Endodermal cell (in vitro differentiated cells): ENCODE results near the gene SFSWAP. TPM values are rescaled to one million over a fixed set of nuclear protein-coding genes. Genes with fewer than 3 reads are reported as not detected.

Experiments
- DNase-seq: peaks from one replicate; pipeline ENCODE4 v3.0.0-alpha.2; 2017
- H3K27ac ChIP-seq: 2 replicates; pipeline ENCODE4 v1.5.1; 2013; ENCODE audit warnings: mild to moderate bottlenecking, low read depth, low read length, moderate library complexity
- H3K27me3 ChIP-seq: 2 replicates; pipeline ENCODE4 v1.6.1; 2013; ENCODE audit warnings: mild to moderate bottlenecking, low read length, moderate library complexity; ENCODE audit not compliant: insufficient read depth, control insufficient read depth, poor library complexity, severe bottlenecking
- H3K36me3 ChIP-seq: 2 replicates; pipeline ENCODE4 v1.7.0; 2013; ENCODE audit warnings: mild to moderate bottlenecking, low read length, moderate library complexity; ENCODE audit not compliant: control insufficient read depth, insufficient read depth
- H3K4me1 ChIP-seq: one replicate; pipeline ENCODE4 v1.7.0; 2013; ENCODE audit warnings: low read length; ENCODE audit not compliant: control insufficient read depth, insufficient read depth
- H3K4me3 ChIP-seq: 2 replicates; pipeline ENCODE4 v1.5.1; 2013; ENCODE audit warnings: mild to moderate bottlenecking, low read length, moderate library complexity
- H3K9ac ChIP-seq: 2 replicates; pipeline ENCODE4 v1.6.1; 2013; ENCODE audit warnings: mild to moderate bottlenecking, low read length, moderate library complexity; ENCODE audit not compliant: poor library complexity, severe bottlenecking; ENCODE audit errors: extremely low read depth
- H3K9me3 ChIP-seq: 2 replicates; pipeline ENCODE4 v1.6.1; 2013; ENCODE audit warnings: mild to moderate bottlenecking, low read length, moderate library complexity; ENCODE audit not compliant: control insufficient read depth
- H3K27ac Mint-ChIP-seq: 2 replicates; pipeline ENCODE4 v1.8.0; 2020; ENCODE audit warnings: mixed read lengths
- H3K27me3 Mint-ChIP-seq: 2 replicates; pipeline ENCODE4 v1.8.0; 2021; ENCODE audit warnings: mild to moderate bottlenecking, mixed read lengths; ENCODE audit not compliant: insufficient read depth
- H3K36me3 Mint-ChIP-seq: 2 replicates; pipeline ENCODE4 v1.8.0; 2020; ENCODE audit warnings: low read depth, mixed read lengths
- H3K4me1 Mint-ChIP-seq: 2 replicates; pipeline ENCODE4 v1.8.0; 2020; ENCODE audit warnings: mixed read lengths
- H3K4me3 Mint-ChIP-seq: 2 replicates; pipeline ENCODE4 v1.8.0; 2020; ENCODE audit warnings: mild to moderate bottlenecking, moderate library complexity, mixed read lengths
- H3K9me3 Mint-ChIP-seq: 2 replicates; pipeline ENCODE4 v1.8.0; 2020; ENCODE audit warnings: mild to moderate bottlenecking, mixed read lengths
- WGBS, 2 experiments: methylation state at CpG; one replicate each; pipeline versions ENCODE4 v1.1.5 to v1.1.7; 2013; ENCODE audit warnings: missing lambda C conversion rate in 2 of 2, mixed read lengths in 1 of 2; ENCODE audit not compliant: insufficient coverage in 1 of 2, insufficient read length in 1 of 2; 5-methylcytosine and 5-hydroxymethylcytosine counted together
- total RNA-seq, 2 donors: library from RNA; stranded (reverse); fragmentation: NEBNext Ultra II Directional in 1 of 2; extraction: Animal tissue kit (Norgen Biotek cat#: 25700) in 1 of 2; gene quantifications; 2 replicates in 1 of 2; 3 replicates in 1 of 2; pipeline ENCODE4 v1.2.1, GENCODE V29; 2021
- TF ChIP-seq, protein P1 (sequence below): fragments of 200-600 bp; sonication (generic); conservative IDR thresholded peaks from 2 replicates; pipeline ENCODE4 v1.5.0; 2021; ENCODE audit warnings: antibody characterized with exemption, mild to moderate bottlenecking

Gene SFSWAP
- total RNA-seq, 2 donors from 2014 or later, result 50.0 to 52.3 TPM

DNA sequence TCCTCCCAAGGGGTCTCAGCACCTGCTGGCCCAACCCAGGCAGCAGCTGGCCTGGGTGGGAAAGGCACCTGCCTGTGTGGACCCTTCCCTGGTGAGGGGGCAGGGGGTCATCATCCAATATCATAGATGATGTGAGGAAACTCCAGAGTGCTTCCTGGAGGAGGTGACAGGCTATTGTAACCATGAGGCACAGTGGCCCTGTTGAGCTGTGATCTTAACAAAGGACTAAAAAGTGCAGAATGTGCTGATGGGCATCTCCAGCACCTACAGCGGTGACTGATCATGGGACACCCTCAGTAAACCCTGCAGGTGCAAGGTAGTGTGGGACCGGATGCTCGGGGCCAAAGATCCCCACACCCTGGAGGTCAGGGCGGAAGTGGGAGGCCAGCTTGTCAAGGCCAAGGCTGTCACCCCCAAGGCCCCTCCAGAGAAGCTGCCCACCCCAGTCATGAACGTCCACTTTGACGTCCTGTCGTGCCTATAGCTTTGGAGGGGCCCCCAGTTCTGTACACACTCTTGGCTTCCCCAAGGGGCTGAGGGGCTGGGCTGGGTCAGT, 124.8 kb downstream of the SFSWAP start:
- H3K27ac Mint-ChIP-seq, result no peak overlapping the region
- WGBS, 2 experiments, result 85 to 89% methylated on average over 7 of the region's 7 CpGs

DNA sequence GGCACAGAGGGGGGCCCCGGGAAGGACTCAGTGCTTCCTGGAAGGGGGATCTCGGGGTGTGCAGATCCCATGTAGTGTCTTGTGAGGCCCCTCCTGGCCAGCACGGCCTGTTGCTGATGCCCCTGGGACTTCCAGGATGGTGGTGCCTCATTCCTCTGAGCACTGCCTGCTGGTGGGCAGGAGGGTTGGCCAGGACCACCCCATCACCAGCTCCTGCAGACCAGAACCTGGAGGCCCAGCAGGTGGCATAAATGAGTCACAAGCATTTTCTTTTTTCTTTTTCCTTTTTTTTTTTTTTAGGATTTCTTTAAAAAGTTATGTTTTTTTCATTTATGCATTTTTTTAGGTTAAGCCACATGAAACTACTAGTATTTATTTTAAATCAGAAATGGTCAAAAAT, 125.3 kb downstream of the SFSWAP start:
- 80 to 91% methylated on average over 1 to 3 of the region's 3 CpGs for WGBS, 2 experiments
- no peaks in the 10 kb centered on the region for H3K9me3 Mint-ChIP-seq
- H3K27me3 Mint-ChIP-seq, result peaks cover 6% of the 10 kb centered on the region
- H3K4me1 Mint-ChIP-seq, result no peaks in the 10 kb centered on the region
- H3K27me3 ChIP-seq, result peaks cover 3% of the 10 kb centered on the region
- no peak overlapping the region for H3K27ac Mint-ChIP-seq
- H3K4me3 Mint-ChIP-seq, result no peak overlapping the region
- no peak overlapping the region for H3K4me3 ChIP-seq
- H3K36me3 ChIP-seq, result no peaks in the 10 kb centered on the region
- H3K27ac ChIP-seq, result no peak overlapping the region
- H3K9ac ChIP-seq, result no peak overlapping the region
- no peaks in the 10 kb centered on the region for H3K36me3 Mint-ChIP-seq
- no peaks in the 10 kb centered on the region for H3K4me1 ChIP-seq
- DNase-seq, result no peak
- no peaks in the 10 kb centered on the region for H3K9me3 ChIP-seq
- TF ChIP-seq, protein P1, sequence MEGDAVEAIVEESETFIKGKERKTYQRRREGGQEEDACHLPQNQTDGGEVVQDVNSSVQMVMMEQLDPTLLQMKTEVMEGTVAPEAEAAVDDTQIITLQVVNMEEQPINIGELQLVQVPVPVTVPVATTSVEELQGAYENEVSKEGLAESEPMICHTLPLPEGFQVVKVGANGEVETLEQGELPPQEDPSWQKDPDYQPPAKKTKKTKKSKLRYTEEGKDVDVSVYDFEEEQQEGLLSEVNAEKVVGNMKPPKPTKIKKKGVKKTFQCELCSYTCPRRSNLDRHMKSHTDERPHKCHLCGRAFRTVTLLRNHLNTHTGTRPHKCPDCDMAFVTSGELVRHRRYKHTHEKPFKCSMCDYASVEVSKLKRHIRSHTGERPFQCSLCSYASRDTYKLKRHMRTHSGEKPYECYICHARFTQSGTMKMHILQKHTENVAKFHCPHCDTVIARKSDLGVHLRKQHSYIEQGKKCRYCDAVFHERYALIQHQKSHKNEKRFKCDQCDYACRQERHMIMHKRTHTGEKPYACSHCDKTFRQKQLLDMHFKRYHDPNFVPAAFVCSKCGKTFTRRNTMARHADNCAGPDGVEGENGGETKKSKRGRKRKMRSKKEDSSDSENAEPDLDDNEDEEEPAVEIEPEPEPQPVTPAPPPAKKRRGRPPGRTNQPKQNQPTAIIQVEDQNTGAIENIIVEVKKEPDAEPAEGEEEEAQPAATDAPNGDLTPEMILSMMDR, result peak; percentile 57

More for the DNA sequence above, 124.8 kb downstream of the SFSWAP start:
- no peak overlapping the region for H3K27ac ChIP-seq
- TF ChIP-seq, protein P1, result no peak
- no peaks in the 10 kb centered on the region for H3K9me3 ChIP-seq
- no peak overlapping the region for H3K9ac ChIP-seq
- no peak for DNase-seq
- no peaks in the 10 kb centered on the region for H3K4me1 Mint-ChIP-seq
- peaks cover 8% of the 10 kb centered on the region for H3K27me3 ChIP-seq
- H3K36me3 Mint-ChIP-seq, result no peaks in the 10 kb centered on the region
- no peak overlapping the region for H3K4me3 ChIP-seq
- H3K9me3 Mint-ChIP-seq, result no peaks in the 10 kb centered on the region
- H3K4me1 ChIP-seq, result no peaks in the 10 kb centered on the region
- no peak overlapping the region for H3K4me3 Mint-ChIP-seq
- H3K36me3 ChIP-seq, result no peaks in the 10 kb centered on the region
- peaks cover 11% of the 10 kb centered on the region for H3K27me3 Mint-ChIP-seq

DNA sequence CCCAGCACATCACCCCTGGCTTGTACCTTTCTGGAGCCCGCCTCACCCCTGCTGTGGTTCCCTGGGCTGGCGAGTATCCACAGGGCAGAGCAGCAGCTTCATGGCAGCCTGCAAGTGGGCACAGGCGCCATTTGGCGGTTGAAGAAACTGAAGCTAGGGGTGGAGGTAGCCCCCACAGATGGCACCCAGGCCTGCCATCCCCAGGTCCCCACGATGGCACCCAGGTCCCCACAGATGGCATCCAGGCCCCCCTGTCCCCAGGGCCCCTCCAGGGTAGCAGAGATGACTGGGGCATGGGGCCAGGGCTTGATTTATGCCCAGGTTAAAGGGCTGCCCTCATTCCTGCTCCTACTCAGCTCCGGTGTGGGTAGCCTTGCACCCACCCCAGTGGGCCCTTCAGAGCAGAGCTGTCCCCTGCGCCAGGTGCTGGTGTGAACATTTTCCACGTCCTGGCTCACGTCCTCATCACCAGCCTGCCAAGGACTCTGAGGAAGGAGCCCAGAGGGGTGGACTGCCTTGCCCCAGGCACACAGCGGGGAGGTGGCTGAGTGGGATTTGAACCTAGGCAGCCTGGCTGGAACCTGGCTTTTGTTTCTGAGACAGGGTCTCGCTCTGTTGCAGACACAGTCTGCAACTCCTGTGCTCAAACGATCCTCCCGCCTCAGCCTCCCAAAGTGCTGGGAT, 126.0 kb downstream of the SFSWAP start:
- Mint-ChIP-seq H3K4me1 (no peaks in the 10 kb centered on the region), H3K9me3 (no peaks in the 10 kb centered on the region), H3K27me3 (peaks cover 2% of the 10 kb centered on the region), H3K27ac (no peak overlapping the region), H3K36me3 (no peaks in the 10 kb centered on the region), H3K4me3 (no peak overlapping the region)
- DNase-seq, result no peak
- Histone ChIP-seq H3K27me3 (no peaks in the 10 kb centered on the region), H3K4me3 (no peak overlapping the region), H3K9ac (no peak overlapping the region), H3K4me1 (no peaks in the 10 kb centered on the region), H3K36me3 (no peaks in the 10 kb centered on the region), H3K27ac (no peak overlapping the region), H3K9me3 (no peaks in the 10 kb centered on the region)
- TF ChIP-seq, protein P1, result no peak
- WGBS, 2 experiments, result 93 to 99% methylated on average over 9 to 13 of the region's 13 CpGs
